HEK293T (cell line): ENCODE results near the gene RABGAP1L.

Source experiments
- BHLHE40 ChIP-seq: fragments of 450-650 bp; IDR thresholded peaks from 2 replicates; pipeline ENCODE4 v1.6.1; 2016; ENCODE audit warnings: mild to moderate bottlenecking, moderate library complexity, borderline replicate concordance
- CTBP1 ChIP-seq: fragments of 450-650 bp; IDR thresholded peaks from 2 replicates; pipeline ENCODE4 v1.6.1; 2016; ENCODE audit warnings: borderline replicate concordance
- FOXK2 ChIP-seq: fragments of 450-650 bp; IDR thresholded peaks from 2 replicates; pipeline ENCODE4 v1.6.1; 2016; ENCODE audit warnings: mild to moderate bottlenecking
- FOXM1 ChIP-seq: fragments of 450-650 bp; IDR thresholded peaks from 2 replicates; pipeline ENCODE4 v1.6.1; 2017; ENCODE audit warnings: mild to moderate bottlenecking, borderline replicate concordance
- SP1 ChIP-seq: fragments of 450-650 bp; IDR thresholded peaks from 2 replicates; pipeline ENCODE4 v1.6.1; 2017
- SUZ12 ChIP-seq: fragments of 450-650 bp; IDR thresholded peaks from 2 replicates; pipeline ENCODE4 v1.6.1; 2016; ENCODE audit warnings: mild to moderate bottlenecking
- TARDBP ChIP-seq: fragments of 450-650 bp; IDR thresholded peaks from 2 replicates; pipeline ENCODE4 v1.6.1; 2016
- ZNF384 ChIP-seq: fragments of 450-650 bp; IDR thresholded peaks from 2 replicates; pipeline ENCODE4 v1.6.1; 2016
- TF ChIP-seq, protein P1 (sequence below): fragments of 450-650 bp; IDR thresholded peaks from 2 replicates; pipeline ENCODE4 v1.6.1; 2016

DNA sequence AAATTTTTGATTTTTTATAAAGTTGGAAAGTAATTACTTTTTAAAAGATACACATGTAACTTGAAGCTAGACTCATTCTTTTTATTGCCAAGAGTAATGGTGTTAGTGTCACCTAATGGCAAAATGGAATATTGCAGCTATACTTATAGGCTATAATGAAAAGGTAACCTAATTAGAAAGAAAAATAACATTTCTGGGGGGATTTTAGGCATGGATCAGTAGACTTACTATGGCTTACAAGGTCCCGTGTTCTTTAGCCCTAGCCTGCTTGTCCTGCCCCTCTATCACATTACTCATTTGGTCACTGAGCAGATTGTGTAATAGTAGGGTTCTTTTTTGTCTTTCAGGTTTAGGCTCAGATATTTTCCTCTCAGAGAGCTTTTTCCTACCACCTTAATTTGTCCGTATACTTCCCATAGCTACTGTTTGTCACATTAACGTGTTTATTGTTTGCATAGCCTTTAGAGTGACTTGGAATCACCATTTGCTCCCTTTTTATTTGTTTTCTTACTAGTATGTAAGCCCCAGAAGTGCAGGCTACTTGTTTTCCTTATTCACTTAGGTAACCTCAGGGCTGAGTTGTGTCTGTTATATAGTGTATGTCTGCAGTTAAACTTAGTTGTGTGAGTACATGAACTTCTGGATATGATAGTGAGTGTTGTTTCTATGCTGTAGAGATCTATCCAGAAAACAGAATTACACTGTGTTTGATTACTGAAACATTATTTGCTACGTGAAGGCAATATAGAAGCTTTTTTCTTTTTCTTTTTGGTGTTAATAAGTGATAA lies 58.7 kb downstream of the RABGAP1L start:
- TF ChIP-seq CTBP1 (no peak), SP1 (no peak), ZNF384 (no peak), FOXK2 (no peak), FOXM1 (no peak), TARDBP (no peak), BHLHE40 (no peak), SUZ12 (no peak)
- TF ChIP-seq, protein P1, sequence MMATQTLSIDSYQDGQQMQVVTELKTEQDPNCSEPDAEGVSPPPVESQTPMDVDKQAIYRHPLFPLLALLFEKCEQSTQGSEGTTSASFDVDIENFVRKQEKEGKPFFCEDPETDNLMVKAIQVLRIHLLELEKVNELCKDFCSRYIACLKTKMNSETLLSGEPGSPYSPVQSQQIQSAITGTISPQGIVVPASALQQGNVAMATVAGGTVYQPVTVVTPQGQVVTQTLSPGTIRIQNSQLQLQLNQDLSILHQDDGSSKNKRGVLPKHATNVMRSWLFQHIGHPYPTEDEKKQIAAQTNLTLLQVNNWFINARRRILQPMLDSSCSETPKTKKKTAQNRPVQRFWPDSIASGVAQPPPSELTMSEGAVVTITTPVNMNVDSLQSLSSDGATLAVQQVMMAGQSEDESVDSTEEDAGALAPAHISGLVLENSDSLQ = no peak
